ENCODE results near the gene FXYD2.

The FXYD2 gene

GRCh38 chr11:117834838-117835443 lies 10.4 kb upstream of the FXYD2 start:
- DNase-seq = no peak

GRCh38 chr11:117834068-117834810 lies 9.7 kb upstream of the FXYD2 start:
- DNase-seq = no peak

- DNase-seq = no peak
Measured at GRCh38 chr11:117833401-117833891, 8.9 kb upstream of the FXYD2 start.

GRCh38 chr11:117832511-117832910 lies 8.0 kb upstream of the FXYD2 start:
- DNase-seq = no peak

- no peak for DNase-seq
Measured at GRCh38 chr11:117831661-117832415, 7.3 kb upstream of the FXYD2 start.

- no peak for DNase-seq
Measured at GRCh38 chr11:117830674-117831351, 6.3 kb upstream of the FXYD2 start.

- no peak for DNase-seq
Measured at GRCh38 chr11:117830072-117830471, 5.5 kb upstream of the FXYD2 start.

- DNase-seq = no peak
Measured at GRCh38 chr11:117829369-117829725, 4.8 kb upstream of the FXYD2 start.

GRCh38 chr11:117828611-117829368 lies 4.2 kb upstream of the FXYD2 start:
- peak; percentile 90 for DNase-seq

GRCh38 chr11:117827521-117828511 lies 3.3 kb upstream of the FXYD2 start:
- DNase-seq = no peak

- no peak for DNase-seq
Measured at GRCh38 chr11:117826832-117827231, 2.3 kb upstream of the FXYD2 start.

GRCh38 chr11:117826190-117826570 lies 1.6 kb upstream of the FXYD2 start:
- no peak for DNase-seq

- no peak for DNase-seq
Measured at GRCh38 chr11:117825538-117826189, 1.1 kb upstream of the FXYD2 start.

GRCh38 chr11:117823946-117824420 lies 561 bp downstream of the FXYD2 start:
- DNase-seq = no peak

GRCh38 chr11:117823294-117823945 lies 1.1 kb downstream of the FXYD2 start:
- peak; percentile 26 for DNase-seq

GRCh38 chr11:117822074-117823033 lies 2.2 kb downstream of the FXYD2 start:
- peak; percentile 76 for DNase-seq

- no peak for DNase-seq
Measured at GRCh38 chr11:117821431-117821830, 3.1 kb downstream of the FXYD2 start.

GRCh38 chr11:117820516-117820915 lies 4.0 kb downstream of the FXYD2 start:
- no peak for DNase-seq

GRCh38 chr11:117820071-117820470 lies 4.5 kb downstream of the FXYD2 start:
- no peak for DNase-seq

All from stimulated activated CD4-positive, alpha-beta T cell treated with anti-CD3 and anti-CD28 coated beads, Interleukin-15, amount 100 ng/mL, for 24 hours (primary cell).